Prostate gland (tissue), 2 donors: ENCODE results near the gene GCH1. TPM values are rescaled to one million over a fixed set of nuclear protein-coding genes. Genes with fewer than 3 reads are reported as not detected.
"Not testable (repeated sequence)": the region's sequence is repeated elsewhere in the genome, so short reads cannot be mapped to it uniquely, and the experiment has no call there.

ENCODE experiments used
- DNase-seq: peaks from one replicate; pipeline ENCODE4 v3.0.0-alpha.2; 2019; ENCODE audit warnings: low spot score
- H3K27ac ChIP-seq, 2 donors: fragments of 200-600 bp; sonication (generic); 2 replicates each; pipeline ENCODE4 v1.5.1; 2017 to 2019
- H3K27me3 ChIP-seq: fragments of 200-600 bp; sonication (generic); replicated peaks from 2 replicates; pipeline ENCODE4 v1.5.1; 2019; ENCODE audit not compliant: insufficient read depth
- H3K36me3 ChIP-seq, 2 donors: fragments of 200-600 bp; sonication (generic); 1 replicate in 1 of 2; 2 replicates in 1 of 2; pipeline versions ENCODE4 v1.5.1 to v1.8.1; 2017 to 2019
- H3K4me1 ChIP-seq: fragments of 200-600 bp; sonication (generic); replicated peaks from 2 replicates; pipeline ENCODE4 v1.5.1; 2019
- H3K4me3 ChIP-seq, 2 donors: fragments of 200-600 bp; sonication (generic); 2 replicates each; pipeline ENCODE4 v1.5.1; 2017 to 2019
- H3K9me3 ChIP-seq: fragments of 200-600 bp; sonication (generic); 2 replicates; pipeline ENCODE4 v1.5.1; 2017
- POLR2A ChIP-seq: fragments of 450-650 bp; IDR thresholded peaks from one replicate; pipeline ENCODE4 v1.6.1; 2016; ENCODE audit warnings: antibody characterized with exemption, mild to moderate bottlenecking
- POLR2AphosphoS5 ChIP-seq: sonication (generic); formaldehyde crosslinking; IDR thresholded peaks from one replicate; pipeline ENCODE4 v1.6.1; 2017; ENCODE audit warnings: antibody characterized with exemption
- WGBS: methylation state at CpG from one replicate; pipeline ENCODE4 v1.1.5; 2018; 5-methylcytosine and 5-hydroxymethylcytosine counted together
- intact Hi-C: fragments of 100-400 bp; cut with DNase I; formaldehyde crosslinking; loops from one replicate; pipeline ENCODE4 v1.14.2; 2022
- total RNA-seq, 2 donors: library from RNA; depleted of rRNA; stranded (reverse); fragments of >200 nt; gene quantifications; one replicate each; pipeline ENCODE4 v1.1.0, GENCODE V29; 2016
- TF ChIP-seq, protein P1 (sequence below), 4 experiments: fragments of 200-600 bp in 2 of 4; fragments of 450-650 bp in 2 of 4; sonication (generic) in 2 of 4; IDR thresholded peaks; 1 replicate in 3 of 4; 2 replicates in 1 of 4; pipeline ENCODE4 v1.5.1; 2016 to 2019; ENCODE audit warnings: antibody characterized with exemption in 4 of 4, mild to moderate bottlenecking in 2 of 4, moderate library complexity in 2 of 4

GCH1 gene
- total RNA-seq, 2 donors from 2014 or later, result 4.9 to 19.4 TPM

GRCh38 chr14:54931598-54932340, 29.1 kb upstream of the GCH1 start:
- H3K9me3 ChIP-seq, result no peaks in the 10 kb centered on the region
- H3K27me3 ChIP-seq, result no peaks in the 10 kb centered on the region
- no peak overlapping the region for H3K4me3 ChIP-seq
- no peak overlapping the region for H3K27ac ChIP-seq
- intact Hi-C loops, result no loop called here
- 93% methylated on average over 3 of the region's 3 CpGs for WGBS
- no peak for DNase-seq
- H3K36me3 ChIP-seq, result no peaks in the 10 kb centered on the region
- TF ChIP-seq POLR2A, result no peak
- TF ChIP-seq, protein P1, sequence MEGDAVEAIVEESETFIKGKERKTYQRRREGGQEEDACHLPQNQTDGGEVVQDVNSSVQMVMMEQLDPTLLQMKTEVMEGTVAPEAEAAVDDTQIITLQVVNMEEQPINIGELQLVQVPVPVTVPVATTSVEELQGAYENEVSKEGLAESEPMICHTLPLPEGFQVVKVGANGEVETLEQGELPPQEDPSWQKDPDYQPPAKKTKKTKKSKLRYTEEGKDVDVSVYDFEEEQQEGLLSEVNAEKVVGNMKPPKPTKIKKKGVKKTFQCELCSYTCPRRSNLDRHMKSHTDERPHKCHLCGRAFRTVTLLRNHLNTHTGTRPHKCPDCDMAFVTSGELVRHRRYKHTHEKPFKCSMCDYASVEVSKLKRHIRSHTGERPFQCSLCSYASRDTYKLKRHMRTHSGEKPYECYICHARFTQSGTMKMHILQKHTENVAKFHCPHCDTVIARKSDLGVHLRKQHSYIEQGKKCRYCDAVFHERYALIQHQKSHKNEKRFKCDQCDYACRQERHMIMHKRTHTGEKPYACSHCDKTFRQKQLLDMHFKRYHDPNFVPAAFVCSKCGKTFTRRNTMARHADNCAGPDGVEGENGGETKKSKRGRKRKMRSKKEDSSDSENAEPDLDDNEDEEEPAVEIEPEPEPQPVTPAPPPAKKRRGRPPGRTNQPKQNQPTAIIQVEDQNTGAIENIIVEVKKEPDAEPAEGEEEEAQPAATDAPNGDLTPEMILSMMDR (IDR thresholded peaks at IDR 0.05), result no peak
- TF ChIP-seq POLR2AphosphoS5, result no peak
- H3K4me1 ChIP-seq, result no peaks in the 10 kb centered on the region

DNA sequence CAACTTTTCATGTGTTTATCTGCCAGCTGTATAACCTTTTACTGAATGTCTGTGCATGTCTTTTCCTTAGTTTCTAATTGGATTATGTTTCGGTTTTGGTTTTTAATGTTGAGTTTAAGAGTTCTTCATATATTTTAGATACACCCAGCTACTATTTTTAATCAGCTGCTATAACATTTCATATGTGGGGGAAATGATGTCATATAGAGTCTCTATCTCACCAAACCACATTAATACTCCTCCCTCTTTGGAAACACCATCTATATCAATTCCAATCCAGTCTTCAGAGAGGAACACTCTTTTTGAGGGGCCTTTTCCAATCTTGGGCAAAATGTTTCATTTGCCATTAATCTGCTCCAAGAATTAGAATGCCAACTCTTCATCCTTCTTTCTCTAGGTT, 28.5 kb upstream of the GCH1 start:
- DNase-seq, result no peak
- Histone ChIP-seq H3K27me3 (no peaks in the 10 kb centered on the region), H3K9me3 (no peaks in the 10 kb centered on the region), H3K27ac (no peak overlapping the region), H3K4me3 (no peak overlapping the region), H3K36me3 (no peaks in the 10 kb centered on the region), H3K4me1 (no peaks in the 10 kb centered on the region)
- WGBS, result 95% methylated on average over 1 of the region's 1 CpG
- no peak for TF ChIP-seq POLR2AphosphoS5
- TF ChIP-seq, protein P1 (IDR thresholded peaks at IDR 0.05), result no peak
- no peak for TF ChIP-seq POLR2A
- intact Hi-C loops, result no loop called here

DNA sequence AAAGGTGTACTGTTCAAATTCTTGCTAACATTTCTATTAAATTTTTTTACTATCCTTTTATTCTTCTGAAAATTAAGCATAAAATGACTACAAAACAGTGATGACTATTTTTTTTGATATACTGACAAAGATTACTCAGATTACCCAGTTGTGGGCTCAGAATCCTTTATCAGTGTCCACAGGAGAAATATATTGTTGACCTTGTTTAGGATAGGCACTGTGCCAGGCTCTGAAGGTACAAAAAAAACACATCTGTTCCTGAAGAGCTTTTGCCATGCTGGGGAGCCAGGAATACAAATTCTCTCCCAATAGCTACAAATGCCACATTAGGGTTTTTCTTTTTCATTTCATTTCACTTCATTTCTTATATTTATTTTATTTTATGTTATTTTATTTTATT, 26.9 kb upstream of the GCH1 start:
- no peak overlapping the region for H3K4me3 ChIP-seq
- no peaks in the 10 kb centered on the region for H3K36me3 ChIP-seq
- H3K27ac ChIP-seq, result no peak overlapping the region
- H3K27me3 ChIP-seq, result no peaks in the 10 kb centered on the region
- DNase-seq, result no peak
- no peaks in the 10 kb centered on the region for H3K4me1 ChIP-seq
- no peak for TF ChIP-seq POLR2A
- no peak for TF ChIP-seq POLR2AphosphoS5
- TF ChIP-seq, protein P1 (IDR thresholded peaks at IDR 0.05), result no peak
- intact Hi-C loops, result no loop called here
- H3K9me3 ChIP-seq, result no peaks in the 10 kb centered on the region

GRCh38 chr14:54928216-54928615, 25.6 kb upstream of the GCH1 start:
- TF ChIP-seq POLR2AphosphoS5 (no peak), POLR2A (no peak)
- TF ChIP-seq, protein P1 (IDR thresholded peaks at IDR 0.05), result no peak
- no peaks in the 10 kb centered on the region for H3K4me1 ChIP-seq
- no peak for DNase-seq

DNA sequence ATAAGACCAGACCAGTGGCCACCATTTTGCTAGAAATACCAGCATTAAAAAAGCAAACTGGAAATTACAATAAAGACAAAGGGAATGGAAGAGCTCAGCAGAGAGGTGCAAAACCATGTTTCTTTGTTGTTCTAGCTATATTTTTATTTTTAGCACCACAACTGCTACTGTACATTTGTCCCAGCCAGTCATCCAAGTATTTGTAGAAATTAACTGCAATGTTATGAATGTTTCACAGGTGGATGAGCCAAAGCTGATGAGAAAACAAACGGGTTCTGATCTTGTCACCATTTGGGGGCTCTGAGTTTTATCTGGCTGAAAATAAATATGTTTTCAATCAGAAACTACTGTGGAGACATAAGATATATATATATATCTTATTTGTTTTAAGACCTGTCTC, 24.9 kb upstream of the GCH1 start:
- no peak for DNase-seq
- TF ChIP-seq POLR2AphosphoS5 (no peak), POLR2A (no peak)
- H3K27me3 ChIP-seq, result no peaks in the 10 kb centered on the region
- H3K4me1 ChIP-seq, result no peaks in the 10 kb centered on the region
- intact Hi-C loops, result no loop called here
- H3K36me3 ChIP-seq, result no peaks in the 10 kb centered on the region
- H3K27ac ChIP-seq, result no peak overlapping the region
- WGBS, result 68% methylated on average over 1 of the region's 1 CpG
- no peak overlapping the region for H3K4me3 ChIP-seq
- H3K9me3 ChIP-seq, result no peaks in the 10 kb centered on the region

More at GRCh38 chr14:54928216-54928615, 25.6 kb upstream of the GCH1 start:
- Histone ChIP-seq H3K4me3 (no peak overlapping the region), H3K27me3 (no peaks in the 10 kb centered on the region), H3K27ac (no peak overlapping the region), H3K36me3 (no peaks in the 10 kb centered on the region), H3K9me3 (no peaks in the 10 kb centered on the region)
- intact Hi-C loops, result no loop called here

DNA sequence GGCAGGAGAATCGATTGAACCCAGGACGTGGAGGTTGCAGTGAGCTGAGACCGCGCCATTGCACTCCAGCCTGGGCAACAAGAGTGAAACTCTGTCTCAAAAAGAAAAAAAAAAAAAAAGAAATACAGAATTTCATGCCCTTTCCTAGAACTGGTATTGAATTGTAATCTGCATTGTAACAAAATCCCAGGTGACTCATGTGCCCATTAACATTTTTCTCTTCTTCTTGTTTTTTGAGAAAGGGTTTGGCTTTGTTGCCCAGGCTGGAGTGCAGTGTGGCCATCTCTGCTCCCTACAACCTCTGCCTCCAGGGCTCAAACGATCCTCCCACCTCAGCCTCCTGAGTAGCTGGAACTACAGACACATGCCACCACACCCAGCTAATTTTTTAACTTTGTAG, 23.9 kb upstream of the GCH1 start:
- H3K4me1 ChIP-seq, H3K36me3 ChIP-seq, H3K27ac ChIP-seq, H3K9me3 ChIP-seq, H3K27me3 ChIP-seq, intact Hi-C loops, DNase-seq, H3K4me3 ChIP-seq: not testable (repeated sequence)
- WGBS, result 99% methylated on average over 5 of the region's 5 CpGs
